ENCODE results near the gene IL1B.
"Not testable (repeated sequence)": the region's sequence is repeated elsewhere in the genome, so short reads cannot be mapped to it uniquely, and the experiment has no call there.

The IL1B gene

DNA sequence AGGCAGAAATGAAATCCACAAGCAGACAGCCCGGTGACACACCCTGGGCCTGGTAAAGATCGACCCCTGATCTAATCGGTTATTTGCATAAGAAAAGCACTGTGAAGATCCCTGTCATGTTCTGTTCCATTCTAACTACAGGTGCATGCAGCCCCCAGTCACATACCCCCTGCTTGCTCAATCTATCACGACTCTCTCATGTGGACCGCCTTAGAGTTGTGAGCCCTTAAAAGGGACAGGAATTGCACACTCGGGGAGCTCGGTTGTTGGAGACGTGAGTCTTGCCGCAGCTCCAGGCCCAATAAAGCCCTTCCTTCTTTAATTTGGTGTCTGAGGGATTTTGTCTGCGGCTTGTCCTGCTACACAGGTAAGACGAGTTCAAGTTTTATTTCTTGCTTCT lies 13.4 kb upstream of the IL1B start:
- no peak for DNase-seq

DNA sequence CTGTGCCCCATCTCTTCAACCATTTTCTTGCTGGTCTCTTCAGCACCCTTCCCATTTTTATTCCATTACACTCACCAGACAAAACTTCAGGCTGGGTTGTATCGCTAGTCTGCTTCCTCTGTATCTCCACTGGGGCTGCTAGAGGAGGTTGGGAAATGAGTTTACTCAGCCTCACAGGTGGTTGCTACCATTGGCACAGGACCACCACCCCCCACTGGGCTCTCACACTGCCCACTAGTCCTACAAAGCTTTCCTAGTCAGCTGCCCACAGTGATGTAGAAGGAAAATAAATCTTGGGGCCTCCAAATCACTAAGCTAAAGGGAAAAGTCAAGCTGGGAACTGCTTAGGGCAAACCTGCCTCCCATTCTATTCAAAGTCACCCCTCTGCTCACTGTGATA lies 12.3 kb upstream of the IL1B start:
- no peak for DNase-seq

DNA sequence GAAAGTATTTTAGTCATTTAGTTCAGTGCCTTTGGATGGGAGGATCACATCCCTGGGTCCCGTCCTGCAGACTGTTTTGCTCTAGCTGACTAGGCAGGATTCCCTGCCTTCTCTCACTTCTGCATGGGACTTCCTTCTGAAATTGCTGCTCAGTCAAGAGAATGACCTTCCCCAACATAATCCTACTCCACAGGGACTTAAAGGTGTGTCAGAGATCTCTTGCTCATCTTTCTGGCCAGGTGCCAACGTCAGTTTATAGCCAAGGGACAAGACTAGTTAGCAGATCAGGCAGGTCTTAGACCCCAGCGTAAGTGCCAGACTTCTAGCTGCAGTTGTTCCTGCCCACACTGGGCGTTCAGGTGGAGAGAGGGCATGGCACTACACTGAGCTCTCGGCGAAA lies 9.5 kb upstream of the IL1B start:
- no peak for DNase-seq

DNA sequence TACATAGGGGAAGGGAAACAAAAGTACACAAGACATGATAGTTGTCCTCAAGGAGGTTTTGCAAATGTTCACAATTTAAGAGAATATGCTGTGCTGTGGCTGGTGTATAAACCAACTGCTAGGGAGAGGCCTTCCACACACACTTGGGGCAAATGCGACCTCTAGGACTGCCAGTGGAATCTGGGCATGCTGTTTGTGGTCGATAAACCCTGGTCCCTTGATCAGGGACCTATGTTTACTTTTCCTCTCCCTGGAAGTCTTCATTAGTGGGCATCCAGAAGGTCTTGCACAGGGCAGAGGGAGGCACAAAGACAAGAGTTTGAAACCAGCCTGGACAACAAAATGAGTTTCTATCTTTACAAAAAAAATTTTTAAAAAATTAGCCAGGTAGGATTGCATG lies 7.3 kb upstream of the IL1B start:
- DNase-seq: no peak

DNA sequence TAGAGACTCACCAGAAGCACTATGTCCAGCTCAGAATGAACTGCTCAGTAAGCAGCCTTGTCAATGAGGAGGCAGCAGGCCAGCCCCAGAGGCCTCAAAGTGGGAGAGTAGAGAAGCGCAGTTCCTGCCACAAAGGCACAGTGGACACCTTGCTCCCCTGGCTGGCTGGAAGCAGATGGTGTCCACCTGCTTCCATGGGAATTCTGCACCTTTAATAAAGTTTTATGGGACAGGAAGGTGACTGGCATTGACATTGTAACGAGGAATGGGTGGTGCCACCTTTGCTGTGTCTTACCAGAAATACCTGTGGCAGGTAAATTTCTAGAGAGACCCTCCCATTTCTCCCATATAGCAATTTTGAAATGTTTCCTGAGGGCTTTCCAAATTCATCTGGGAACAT lies 6.7 kb upstream of the IL1B start:
- DNase-seq: no peak

DNA sequence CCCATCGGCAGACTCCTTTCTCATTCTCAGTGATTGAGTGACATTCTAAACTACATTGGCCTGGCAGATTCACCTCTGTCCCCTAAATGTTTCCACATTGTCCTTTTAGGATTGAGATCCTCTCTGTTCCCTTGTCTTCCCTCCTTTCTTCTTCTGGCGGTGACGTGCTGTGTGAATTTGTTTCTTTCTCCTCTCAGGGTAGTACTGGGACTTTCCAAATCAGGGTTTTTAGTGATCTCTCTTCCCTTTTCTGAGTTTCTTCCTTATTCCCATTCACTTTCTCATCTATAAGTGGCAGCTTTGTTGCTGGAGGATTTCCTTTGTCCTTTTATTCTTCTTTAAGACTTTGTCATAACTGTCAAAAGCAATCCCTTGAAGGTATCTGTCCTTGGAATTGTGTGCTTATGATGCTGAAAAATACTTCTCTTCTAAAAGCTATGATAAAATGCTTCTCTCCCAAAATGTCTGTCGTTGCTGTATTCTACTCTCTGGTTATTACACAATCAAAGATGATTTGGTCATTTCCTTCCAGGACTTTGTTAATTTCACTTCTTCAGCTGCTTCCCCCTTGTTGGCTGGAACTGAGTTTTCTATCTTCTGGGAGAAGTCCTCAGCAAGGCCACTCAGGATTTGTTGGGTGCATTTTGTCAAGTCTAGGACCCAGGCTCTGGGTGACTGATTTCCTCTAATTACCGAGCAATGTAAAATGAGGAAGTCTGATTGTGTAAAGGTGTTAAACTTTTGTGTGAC lies 4.9 kb upstream of the IL1B start:
- no peak for DNase-seq

DNA sequence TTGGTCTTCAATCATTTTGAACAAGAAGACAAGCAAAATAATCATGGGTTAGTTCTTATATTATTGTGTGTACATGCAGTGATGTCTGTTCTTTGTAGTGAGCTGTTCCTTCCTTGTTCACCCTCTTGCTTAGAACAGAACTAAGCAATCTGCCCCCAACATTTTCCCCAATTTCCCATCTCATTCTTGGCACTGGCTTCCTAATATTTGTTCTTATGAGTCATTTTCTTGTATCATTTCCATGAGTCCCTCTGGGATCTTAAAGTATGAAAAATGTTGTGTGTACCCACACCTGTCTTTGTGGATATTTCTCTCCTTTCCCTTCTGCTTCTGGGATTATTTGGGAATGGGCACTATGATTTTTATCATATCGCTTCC lies 3.5 kb upstream of the IL1B start:
- no peak for DNase-seq

DNA sequence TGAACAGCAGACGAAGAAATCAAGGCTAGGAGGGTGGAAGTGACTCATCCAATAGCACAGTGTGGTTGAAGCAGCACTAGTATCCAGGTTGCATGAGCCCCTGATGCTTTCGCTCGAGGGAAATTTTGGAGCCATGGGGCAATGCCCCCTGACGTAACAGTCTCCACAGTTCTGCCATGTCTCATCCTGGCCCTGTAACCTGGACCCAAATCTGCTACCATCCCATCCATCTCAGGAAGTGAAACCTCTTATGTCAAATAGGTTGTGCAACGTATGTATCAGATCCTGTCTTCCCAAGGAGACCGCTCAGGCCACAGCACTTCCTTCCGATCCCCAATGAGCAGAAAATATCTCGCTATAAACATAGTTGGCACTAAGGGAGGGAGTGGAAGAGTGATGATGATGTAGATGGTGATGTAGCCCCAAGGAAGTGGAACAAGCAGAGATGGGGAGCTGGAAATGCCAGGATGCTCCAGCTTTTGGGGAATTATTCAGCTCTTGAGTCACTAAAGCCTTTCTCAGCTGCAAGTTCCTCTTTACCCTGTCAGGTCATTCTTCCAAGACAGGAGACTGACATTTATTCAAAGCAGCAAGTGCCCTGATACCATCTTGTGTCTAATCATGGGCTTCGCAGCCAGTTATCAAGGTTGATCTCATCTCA lies 3.0 kb upstream of the IL1B start:
- no peak for DNase-seq

DNA sequence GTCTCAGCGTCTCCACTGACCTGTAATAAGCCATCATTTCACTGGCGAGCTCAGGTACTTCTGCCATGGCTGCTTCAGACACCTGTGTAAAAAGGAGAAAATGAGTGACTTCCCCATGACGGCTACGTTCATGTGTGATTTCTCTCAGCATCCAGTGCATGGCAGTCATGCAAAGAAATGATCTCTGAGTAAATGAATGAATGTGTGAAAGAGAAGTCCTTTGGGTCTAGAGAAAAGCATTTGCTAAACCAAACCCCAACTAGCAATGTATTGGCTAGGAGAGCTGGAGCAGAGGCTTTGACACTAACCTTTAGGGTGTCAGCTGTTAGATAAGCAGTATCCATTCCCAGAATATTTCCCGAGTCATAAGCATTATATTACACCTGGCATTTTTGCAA lies 417 bp downstream of the IL1B start:
- no peak for DNase-seq

DNA sequence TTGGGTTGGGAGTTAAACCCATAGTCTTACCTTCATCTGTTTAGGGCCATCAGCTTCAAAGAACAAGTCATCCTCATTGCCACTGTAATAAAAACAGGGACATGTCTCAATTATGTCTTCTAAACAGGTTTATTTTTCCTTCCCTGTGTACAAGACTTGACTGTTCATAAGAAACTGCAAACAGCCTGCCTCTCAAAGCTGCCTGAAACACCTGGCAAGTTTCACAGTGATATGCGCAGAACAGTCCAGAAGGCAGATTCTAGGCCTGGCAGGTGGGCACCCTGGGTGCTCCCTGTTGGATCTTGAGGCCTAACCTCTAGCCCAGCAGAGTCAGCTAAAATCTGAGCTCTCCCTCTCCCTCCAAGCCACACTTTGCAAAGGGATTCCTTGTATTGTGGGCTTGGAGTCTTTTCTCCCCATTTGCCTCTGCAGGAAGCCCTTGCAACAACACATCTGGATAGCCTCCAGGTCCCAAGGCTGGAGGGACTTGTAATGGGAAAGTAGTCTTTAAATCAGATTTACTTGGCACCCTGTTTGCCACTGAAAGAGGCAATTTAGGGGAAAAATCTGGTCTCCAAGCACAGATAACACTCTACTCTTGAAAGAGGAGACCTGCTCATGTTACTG lies 930 bp downstream of the IL1B start:
- DNase-seq: no peak

DNA sequence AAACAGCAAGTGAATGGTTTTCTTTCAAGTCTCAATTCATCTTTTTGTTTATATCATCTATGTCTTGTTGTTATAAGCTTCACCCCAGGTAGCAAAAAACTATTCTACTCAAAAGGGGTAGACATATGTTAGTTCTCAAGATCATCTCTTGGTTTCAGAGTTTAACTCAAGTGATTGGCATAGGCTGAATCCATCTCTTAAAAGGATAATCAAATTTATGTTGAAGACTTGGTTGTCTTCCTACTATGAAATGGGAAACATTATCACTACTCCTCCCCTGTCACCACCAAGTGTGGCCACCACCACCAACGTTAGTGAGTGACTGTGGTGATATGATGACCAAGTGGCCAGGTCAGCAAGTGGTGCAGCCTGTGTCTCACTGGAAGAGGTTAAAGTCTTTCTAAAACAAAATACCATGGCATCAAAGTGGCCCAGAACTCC lies 1.5 kb downstream of the IL1B start:
- DNase-seq: no peak

DNA sequence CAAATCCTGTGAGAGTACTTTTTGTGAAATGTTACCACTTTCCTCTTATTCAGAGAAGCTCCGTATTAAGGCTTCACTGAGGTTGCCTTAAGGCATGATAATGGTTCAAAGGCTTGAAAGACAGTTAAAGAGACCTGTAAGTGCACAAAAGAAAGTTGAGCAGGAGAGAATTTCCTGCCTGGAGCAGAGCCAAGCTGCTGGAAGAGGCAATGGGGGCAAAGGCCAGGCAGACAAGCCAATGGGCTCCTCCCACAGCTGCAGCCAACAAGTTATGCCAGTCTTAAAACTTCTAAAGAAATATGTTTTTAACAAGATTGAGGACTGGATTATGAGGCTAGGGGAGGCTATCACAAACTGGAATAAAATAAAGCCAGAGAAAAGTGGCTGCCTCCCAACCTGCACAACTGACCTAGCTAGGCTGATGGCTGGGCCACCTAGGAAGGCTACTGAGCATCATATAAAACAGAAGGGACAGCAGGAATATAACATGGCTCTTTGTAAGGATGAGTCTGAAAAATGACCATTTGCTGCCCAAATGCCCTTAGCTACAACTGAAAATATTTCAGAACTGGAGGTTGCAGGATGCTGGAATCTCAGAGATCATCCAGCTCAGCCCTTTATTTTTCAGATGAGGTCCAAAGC lies 2.1 kb downstream of the IL1B start:
- no peak for DNase-seq

DNA sequence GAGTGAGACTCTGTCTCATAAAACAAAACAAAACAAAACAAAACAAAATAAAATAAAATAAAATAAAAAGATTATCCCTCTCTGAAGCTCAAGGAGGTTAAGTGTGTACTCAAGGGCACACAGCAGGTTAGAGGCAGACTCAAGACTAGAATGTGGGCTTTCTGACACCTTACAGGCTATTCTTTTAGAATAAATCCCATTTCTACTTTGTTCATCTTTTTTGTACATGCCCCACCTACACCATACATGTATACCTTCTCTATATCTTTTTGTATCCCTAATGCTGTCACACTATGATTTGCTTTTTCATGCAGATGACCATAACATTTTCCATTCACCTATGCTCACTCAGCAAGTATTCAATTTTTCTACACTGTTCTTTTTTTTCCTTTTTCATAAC lies 2.6 kb downstream of the IL1B start:
- no peak for DNase-seq

DNA sequence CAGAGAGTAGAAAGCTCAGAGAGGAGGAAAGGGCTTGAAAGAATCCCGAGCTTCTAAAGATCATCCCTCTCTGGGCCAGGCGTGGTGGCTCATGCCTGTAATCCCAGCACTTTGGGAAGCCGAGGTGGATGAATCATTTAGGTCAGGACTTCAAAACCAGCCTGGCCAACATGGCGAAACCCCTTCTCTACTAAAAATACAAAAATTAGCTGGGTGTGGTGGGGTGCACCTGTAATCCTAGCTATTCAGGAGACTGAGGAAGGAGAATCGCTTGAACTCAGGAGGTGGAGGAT lies 3.0 kb downstream of the IL1B start:
- DNase-seq: not testable (repeated sequence)

DNA sequence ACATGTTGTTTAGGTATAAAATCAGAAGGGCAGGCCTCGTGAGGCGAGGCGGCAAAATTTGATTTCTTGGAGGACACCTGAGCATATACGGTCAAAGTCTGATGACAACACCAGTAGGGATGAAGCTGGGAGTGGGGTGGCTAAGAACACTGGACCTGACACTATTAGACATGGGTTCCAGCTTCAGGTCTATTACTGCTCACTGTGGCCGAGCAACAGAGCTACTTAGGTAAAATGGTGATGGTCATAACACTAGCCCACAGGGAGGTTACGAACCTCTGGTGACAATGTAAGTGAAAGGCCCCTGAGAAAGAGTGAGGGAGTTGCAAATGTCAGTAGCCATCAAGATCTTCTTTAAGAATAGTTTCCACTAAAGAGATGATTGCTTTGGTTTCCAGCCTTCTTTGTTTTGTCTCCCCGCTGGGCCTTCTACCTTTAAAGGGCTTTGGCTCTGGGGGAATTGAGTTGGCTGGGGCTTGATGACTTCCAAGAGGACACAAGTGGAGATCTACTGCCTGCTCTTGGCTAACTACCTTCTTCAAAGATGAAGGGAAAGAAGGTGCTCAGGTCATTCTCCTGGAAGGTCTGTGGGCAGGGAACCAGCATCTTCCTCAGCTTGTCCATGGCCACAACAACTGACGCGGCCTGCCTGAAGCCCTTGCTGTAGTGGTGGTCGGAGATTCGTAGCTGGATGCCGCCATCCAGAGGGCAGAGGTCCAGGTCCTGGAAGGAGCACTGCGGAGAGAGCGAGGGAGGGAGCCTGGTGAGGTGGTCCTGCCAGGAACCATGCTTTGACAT lies 3.5 kb downstream of the IL1B start:
- DNase-seq: no peak

DNA sequence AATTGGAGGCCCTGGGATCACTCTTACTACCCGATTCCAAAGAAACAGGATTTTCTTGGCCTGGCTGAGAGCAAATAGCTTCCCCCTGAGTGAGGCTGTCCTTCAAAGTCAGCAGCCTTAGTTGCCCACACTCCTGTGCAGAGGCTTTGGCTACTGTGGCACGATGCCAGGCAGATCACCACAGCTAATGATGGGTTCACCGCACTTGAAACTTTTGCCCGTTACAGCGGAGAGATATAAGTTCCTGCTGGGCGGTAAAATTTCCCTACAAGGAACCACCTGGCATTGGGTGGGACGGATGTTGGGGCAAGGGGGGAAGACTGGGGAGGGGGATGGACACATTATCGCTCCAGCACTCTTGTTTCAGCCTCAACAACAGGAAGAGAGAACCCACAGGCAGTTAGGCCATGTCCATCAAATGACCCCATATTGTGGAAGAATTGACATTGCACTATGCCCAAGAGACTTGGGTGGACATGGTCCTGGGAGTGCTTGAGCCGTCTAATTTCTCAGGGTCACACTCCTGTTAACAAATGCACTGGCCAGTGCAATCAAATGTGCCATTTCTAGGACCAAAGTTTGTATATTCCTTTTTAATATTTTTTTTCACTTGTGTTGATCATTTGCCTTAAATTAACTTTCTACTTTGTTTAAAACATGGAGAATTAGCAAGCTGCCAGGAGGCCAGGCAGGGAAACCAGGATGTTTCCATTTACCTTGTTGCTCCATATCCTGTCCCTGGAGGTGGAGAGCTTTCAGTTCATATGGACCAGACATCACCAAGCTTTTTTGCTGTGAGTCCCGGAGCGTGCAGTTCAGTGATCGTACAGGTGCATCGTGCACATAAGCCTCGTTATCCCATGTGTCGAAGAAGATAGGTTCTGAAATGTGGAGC lies 4.4 kb downstream of the IL1B start:
- no peak for DNase-seq

DNA sequence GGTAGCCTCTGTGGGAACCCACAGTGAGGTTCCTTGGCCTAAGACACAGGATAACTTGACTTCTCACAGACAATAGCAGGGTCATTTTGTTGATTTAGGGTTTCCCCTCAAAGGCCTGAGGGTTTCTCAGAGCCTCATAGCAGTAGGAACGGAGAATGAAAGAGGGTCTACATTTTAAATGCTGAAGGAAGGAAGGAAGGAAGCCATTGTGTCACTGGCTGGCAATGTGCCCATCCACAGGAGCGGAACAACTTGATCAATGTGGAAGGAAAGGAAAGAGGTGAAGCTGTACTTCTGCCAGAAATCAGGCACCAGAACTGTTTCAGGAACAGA lies 5.1 kb downstream of the IL1B start:
- DNase-seq: no peak

DNA sequence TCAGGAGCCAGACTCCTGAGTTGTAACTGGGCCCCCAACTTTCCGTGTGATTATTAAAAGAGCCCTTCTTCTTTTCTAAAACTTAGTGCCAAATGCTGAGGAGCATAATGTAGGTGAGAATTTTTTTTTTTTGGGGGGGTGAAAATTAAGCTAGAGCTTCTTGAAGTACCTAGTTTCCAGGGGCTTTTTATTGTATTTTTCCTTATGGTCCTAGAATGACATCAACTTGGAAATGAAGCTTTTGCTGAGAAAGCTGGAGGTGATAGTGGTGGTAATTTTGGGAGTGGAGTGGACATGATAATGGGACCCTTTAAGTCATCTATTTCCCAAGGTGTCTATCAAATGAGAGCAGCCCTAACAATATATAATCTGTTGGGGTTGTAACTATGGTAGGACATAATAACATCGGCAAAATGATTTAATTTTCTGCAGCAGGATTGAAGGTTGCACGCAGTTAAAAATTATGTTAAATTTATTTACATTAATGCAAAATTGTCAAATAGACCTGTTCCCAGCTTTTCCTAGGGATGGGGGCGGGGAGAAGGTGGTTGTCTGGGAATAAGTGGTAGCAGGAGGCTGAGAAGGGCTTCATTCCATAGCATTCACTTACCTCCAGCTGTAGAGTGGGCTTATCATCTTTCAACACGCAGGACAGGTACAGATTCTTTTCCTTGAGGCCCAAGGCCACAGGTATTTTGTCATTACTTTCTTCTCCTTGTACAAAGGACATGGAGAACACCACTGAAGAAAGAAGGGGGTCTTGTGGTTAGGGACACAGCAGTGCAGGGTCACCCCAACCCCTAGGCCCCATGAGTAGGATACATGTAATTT lies 5.7 kb downstream of the IL1B start:
- DNase-seq: no peak

DNA sequence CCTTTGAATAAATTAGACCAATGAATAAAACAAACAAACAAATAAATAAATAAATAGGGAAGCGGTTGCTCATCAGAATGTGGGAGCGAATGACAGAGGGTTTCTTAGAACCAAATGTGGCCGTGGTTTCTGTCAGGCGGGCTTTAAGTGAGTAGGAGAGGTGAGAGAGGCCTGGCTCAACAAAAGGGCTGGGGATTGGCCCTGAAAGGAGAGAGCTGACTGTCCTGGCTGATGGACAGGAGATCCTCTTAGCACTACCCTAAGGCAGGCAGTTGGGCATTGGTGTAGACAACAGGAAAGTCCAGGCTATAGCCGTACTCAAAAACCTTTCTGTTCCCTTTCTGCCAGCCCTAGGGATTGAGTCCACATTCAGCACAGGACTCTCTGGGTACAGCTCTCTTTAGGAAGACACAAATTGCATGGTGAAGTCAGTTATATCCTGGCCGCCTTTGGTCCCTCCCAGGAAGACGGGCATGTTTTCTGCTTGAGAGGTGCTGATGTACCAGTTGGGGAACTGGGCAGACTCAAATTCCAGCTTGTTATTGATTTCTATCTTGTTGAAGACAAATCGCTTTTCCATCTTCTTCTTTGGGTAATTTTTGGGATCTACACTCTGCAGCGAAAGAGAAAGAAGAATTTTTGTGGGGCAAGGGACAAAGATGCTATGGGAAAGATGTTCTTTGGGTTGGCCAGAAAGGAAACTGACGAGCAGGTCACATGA lies 6.5 kb downstream of the IL1B start:
- DNase-seq: no peak

DNA sequence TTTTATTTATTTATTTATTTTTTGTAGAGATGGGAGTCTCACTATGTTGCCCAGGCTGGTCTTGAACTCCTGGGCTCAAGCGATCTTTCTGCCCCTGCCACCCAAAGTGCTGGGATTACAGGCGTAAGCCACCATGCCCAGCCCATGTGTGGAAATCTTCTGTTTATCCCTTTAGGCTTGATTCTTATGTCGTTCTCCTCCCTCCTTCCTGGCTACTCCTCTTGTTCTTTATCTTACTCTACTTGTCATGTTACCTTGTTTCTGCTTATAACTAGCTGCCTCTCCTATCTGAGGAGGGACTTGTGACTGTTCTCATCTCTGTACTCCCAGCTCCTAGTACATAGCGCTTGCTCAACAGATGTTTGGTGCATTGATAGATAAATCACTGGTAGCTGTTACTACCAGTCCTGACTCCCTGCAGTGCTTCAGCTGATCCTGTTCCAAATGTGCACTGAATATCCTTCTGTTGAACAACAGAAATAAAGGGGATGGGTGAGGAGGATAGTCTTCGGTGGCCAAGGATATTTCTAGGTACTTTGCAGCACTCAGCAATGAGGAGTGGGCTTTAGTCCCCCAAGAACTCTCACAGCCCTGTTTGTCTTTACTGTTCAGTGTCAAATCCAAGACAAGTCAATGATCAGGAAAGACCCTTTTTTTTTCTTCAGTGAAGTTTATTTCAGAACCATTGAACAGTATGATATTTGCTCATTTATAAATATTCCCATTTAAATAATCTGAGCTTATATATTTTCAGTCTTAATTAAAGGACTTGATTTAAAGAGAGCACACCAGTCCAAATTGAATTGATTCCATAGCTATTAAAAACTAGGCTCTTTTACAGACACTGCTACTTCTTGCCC lies 7.2 kb downstream of the IL1B start:
- no peak for DNase-seq
